Natural killer cell (primary cell): Measurements from ENCODE around the gene RPS5. TPM values are rescaled to one million over a fixed set of nuclear protein-coding genes. Genes with fewer than 3 reads are reported as not detected.
"Not testable (repeated sequence)": the region's sequence is repeated elsewhere in the genome, so short reads cannot be mapped to it uniquely, and the experiment has no call there.

Source experiments
- ATAC-seq, 3 donors: fragments of 150-1000 bp in 2 of 3; fragments of 200-7000 bp in 1 of 3; cut with Tn5 transposase; 1 replicate in 1 of 3; 2 replicates in 2 of 3; pipeline ENCODE4 v1.10.0; 2021; ENCODE audit warnings: mild to moderate bottlenecking in 2 of 3, moderate library complexity in 2 of 3
- DNase-seq, 2 donors: peaks; one replicate each; pipeline versions ENCODE4 v3.0.0 to v3.0.0-alpha.2; 2013 to 2021; ENCODE audit warnings: mixed read lengths in 1 of 2
- H3K27ac ChIP-seq: one replicate; pipeline ENCODE4 v1.5.1; 2013; ENCODE audit warnings: mild to moderate bottlenecking, low read length
- H3K27me3 ChIP-seq: one replicate; pipeline ENCODE4 v1.6.1; 2013; ENCODE audit warnings: low read length; ENCODE audit not compliant: control insufficient read depth, insufficient read depth
- H3K36me3 ChIP-seq: one replicate; pipeline ENCODE4 v1.6.1; 2013; ENCODE audit warnings: low read length; ENCODE audit not compliant: control insufficient read depth, insufficient read depth
- H3K4me1 ChIP-seq: one replicate; pipeline ENCODE4 v1.6.1; 2013; ENCODE audit warnings: low read length; ENCODE audit not compliant: control insufficient read depth, insufficient read depth
- H3K4me3 ChIP-seq: one replicate; pipeline ENCODE4 v1.5.1; 2013; ENCODE audit warnings: low read length
- H3K9me3 ChIP-seq: one replicate; pipeline ENCODE4 v1.6.1; 2013; ENCODE audit warnings: low read length; ENCODE audit not compliant: control insufficient read depth, insufficient read depth
- H3K27ac Mint-ChIP-seq, 2 donors: one replicate each; pipeline ENCODE4 v1.8.0; 2022; ENCODE audit warnings: mild to moderate bottlenecking in 2 of 2, mixed read lengths in 2 of 2, moderate library complexity in 1 of 2
- H3K27me3 Mint-ChIP-seq, 2 donors: one replicate each; pipeline ENCODE4 v1.8.0; 2022; ENCODE audit warnings: low read depth in 2 of 2, mixed read lengths in 2 of 2
- H3K36me3 Mint-ChIP-seq: one replicate; pipeline ENCODE4 v1.8.0; 2022; ENCODE audit warnings: mixed read lengths
- H3K4me1 Mint-ChIP-seq, 2 donors: one replicate each; pipeline ENCODE4 v1.8.0; 2022; ENCODE audit warnings: mixed read lengths in 2 of 2
- H3K4me3 Mint-ChIP-seq: one replicate; pipeline ENCODE4 v1.8.0; 2022; ENCODE audit warnings: mild to moderate bottlenecking, moderate library complexity, mixed read lengths
- H3K9me3 Mint-ChIP-seq, 2 donors: one replicate each; pipeline ENCODE4 v1.8.0; 2022; ENCODE audit warnings: mixed read lengths in 2 of 2
- WGBS: methylation state at CpG from one replicate; pipeline ENCODE4 v1.1.7; 2013; ENCODE audit warnings: missing lambda C conversion rate; ENCODE audit not compliant: insufficient coverage; 5-methylcytosine and 5-hydroxymethylcytosine counted together
- intact Hi-C: fragments of 100-400 bp; cut with micrococcal nuclease; formaldehyde crosslinking; loops from one replicate; pipeline ENCODE4 v1.14.2; 2022
- total RNA-seq, 4 donors: library from RNA; stranded (reverse); fragments of 120-200 nt in 1 of 4; gene quantifications; one replicate each; pipeline versions ENCODE4 v1.2.3 to v1.2.4, GENCODE V29; 2013 to 2022
- TF ChIP-seq, protein P1 (sequence below): fragments of 200-600 bp; IDR thresholded peaks from one replicate; pipeline ENCODE4 v1.8.0; 2022; ENCODE audit warnings: antibody characterized with exemption

RPS5 gene
- total RNA-seq, 3 donors from 2014 or later (not counting 1 experiment from before 2014, with no cell fraction given): 406 to 580 (median 525) TPM

DNA sequence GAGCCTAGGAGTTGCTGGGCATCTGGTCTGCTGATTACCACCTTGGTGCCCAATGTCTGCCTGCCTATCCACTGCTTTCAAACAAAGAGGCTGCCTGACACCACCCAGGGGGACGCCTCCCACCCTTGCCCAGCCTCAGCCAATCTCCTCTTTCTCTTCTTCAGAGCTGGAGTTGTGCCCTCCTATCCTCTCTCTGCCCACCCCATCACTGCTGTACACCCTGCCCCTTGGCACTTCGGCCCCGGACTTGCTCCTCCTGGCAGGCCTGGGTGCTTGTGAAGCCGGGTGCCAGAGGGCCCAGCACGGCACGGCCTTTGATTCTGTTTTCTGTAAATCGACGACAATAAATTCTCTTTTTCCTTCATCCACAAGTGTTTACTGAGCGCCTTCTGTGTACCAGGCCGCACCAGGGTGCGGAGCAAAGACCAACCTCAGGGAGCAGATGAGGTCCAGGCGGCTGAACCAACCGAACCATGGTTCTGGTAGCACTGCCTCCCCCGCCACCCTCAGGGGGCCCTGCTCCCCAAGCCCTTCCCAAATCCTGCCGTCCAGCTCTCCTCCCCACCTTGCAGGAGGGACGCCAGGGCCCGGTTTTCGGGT lies 13.3 kb downstream of the RPS5 start:
- DNase-seq: peak in 1 of 2 donors; percentile 15
- no peaks in the 10 kb centered on the region for H3K9me3 Mint-ChIP-seq
- peaks cover 14 to 15% of the 10 kb centered on the region in 2 donors for H3K4me1 Mint-ChIP-seq
- no peak for ATAC-seq
- H3K27me3 Mint-ChIP-seq: peaks cover 0 to 23% of the 10 kb centered on the region in 2 donors
- H3K27me3 ChIP-seq: peaks cover 10% of the 10 kb centered on the region
- intact Hi-C loops: loop anchor here (2.0 kb wide), 2 partner anchors 14 to 74 kb away; partner anchors contain the start of genes RPS5 and ZSCAN22
- no peaks in the 10 kb centered on the region for H3K36me3 Mint-ChIP-seq
- no peaks in the 10 kb centered on the region for H3K9me3 ChIP-seq
- peak overlapping the region; percentile 98 for H3K27ac ChIP-seq
- peak overlapping the region; percentile 92 to 93 for H3K27ac Mint-ChIP-seq
- peak overlapping the region; percentile 39 for H3K4me3 ChIP-seq
- no peaks in the 10 kb centered on the region for H3K36me3 ChIP-seq
- WGBS: 74% methylated on average over 18 of the region's 18 CpGs
- peak overlapping the region; percentile 92 for H3K4me3 Mint-ChIP-seq
- TF ChIP-seq, protein P1, sequence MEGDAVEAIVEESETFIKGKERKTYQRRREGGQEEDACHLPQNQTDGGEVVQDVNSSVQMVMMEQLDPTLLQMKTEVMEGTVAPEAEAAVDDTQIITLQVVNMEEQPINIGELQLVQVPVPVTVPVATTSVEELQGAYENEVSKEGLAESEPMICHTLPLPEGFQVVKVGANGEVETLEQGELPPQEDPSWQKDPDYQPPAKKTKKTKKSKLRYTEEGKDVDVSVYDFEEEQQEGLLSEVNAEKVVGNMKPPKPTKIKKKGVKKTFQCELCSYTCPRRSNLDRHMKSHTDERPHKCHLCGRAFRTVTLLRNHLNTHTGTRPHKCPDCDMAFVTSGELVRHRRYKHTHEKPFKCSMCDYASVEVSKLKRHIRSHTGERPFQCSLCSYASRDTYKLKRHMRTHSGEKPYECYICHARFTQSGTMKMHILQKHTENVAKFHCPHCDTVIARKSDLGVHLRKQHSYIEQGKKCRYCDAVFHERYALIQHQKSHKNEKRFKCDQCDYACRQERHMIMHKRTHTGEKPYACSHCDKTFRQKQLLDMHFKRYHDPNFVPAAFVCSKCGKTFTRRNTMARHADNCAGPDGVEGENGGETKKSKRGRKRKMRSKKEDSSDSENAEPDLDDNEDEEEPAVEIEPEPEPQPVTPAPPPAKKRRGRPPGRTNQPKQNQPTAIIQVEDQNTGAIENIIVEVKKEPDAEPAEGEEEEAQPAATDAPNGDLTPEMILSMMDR: no peak
- peaks cover 21% of the 10 kb centered on the region for H3K4me1 ChIP-seq

DNA sequence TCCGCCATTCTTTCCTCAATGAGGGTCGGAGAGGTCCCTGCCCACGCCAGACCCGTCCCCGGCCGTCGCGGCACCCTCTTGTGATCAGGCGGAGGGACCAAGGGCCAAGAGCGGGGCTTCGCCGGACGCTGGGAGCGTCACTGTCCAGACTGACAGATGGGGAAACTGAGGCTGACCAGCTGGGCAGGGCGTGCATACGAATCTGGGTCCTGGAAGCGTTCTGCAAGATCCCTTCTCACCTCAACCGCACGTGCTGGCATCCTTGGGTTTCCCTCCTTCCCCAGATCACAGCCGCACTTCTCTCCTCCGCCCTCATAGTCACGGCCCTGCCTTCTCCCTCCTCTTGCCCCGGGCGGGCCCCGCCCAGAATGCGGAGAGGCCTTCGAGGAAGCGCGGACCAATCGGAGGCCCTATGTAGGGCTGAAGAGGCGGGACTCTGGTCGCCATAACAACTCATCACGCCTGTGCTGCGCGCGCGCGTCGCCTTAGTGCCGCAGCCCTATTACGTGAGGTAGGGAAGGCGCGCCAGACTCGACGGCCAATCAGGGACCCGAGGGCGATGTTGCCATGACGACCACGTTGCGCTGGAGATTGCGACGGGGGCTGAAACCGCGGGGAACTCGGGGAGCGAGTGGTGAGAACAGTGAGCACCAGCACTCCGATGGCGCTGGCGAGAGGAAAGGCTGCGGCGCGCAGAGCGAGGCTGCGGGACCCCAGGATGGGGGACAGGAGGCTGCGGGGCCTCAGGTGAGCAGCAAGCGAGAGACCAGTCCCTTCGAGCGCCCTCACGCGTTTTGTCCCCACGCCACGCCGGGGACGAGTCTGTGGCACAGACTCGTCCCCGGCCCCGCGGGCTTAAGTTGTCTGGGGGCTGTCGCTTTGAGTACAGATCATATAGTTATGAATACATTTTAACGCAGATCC lies 14.1 kb downstream of the RPS5 start:
- H3K27ac Mint-ChIP-seq: peak overlapping the region; percentile 92 to 93
- Histone ChIP-seq H3K36me3 (no peaks in the 10 kb centered on the region), H3K9me3 (no peaks in the 10 kb centered on the region), H3K27ac (peak overlapping the region; percentile 98), H3K4me3 (peak overlapping the region; percentile 76), H3K4me1 (peaks cover 18% of the 10 kb centered on the region), H3K27me3 (peaks cover 10% of the 10 kb centered on the region)
- intact Hi-C loops: loop anchor here (1.0 to 2.0 kb wide), 5 partner anchors 14 to 74 kb away; partner anchors contain the start of genes RPS5, ZNF132, ZNF497 and ZNF837
- H3K4me3 Mint-ChIP-seq: peak overlapping the region; percentile 92
- peak; percentile 98 to 100 for DNase-seq
- peak; percentile 94 to 98 (median 96) for ATAC-seq
- TF ChIP-seq, protein P1: no peak
- H3K36me3 Mint-ChIP-seq: no peaks in the 10 kb centered on the region
- peaks cover 14 to 15% of the 10 kb centered on the region in 2 donors for H3K4me1 Mint-ChIP-seq
- 4% methylated on average over 73 of the region's 80 CpGs for WGBS
- H3K27me3 Mint-ChIP-seq: peaks cover 0 to 19% of the 10 kb centered on the region in 2 donors
- H3K9me3 Mint-ChIP-seq: no peaks in the 10 kb centered on the region

DNA sequence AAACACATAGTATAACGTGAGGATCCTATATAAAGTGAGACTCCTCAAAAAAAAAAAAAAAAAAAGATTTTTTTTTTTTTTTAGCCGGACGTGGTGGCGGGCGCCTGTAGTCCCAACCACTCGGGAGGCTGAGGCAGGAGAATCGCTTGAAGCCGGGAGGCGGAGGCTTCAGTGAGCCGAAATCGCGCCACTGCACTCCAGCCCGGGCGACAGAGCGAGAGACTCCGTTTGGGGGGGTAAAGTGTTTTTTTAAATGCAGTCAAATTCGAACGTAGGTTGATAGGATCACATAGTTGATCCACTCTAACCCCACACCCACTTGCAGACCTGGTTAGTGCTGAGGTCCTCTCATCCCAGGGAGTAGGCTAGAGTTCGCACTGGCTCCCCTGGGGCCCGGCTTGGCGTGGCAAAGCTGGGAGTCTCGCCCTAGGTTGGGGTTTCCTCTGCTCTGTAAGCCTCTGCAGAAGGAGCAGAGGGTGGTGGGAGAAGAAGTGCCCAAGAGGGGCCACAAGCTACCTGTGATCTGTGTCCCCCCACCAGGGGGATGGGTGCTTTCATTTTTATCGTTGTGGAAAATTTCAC lies 14.9 kb downstream of the RPS5 start:
- intact Hi-C loops: loop anchor here (1.0 to 2.0 kb wide), 5 partner anchors 15 to 75 kb away; partner anchors contain the start of genes RPS5, ZNF132, ZNF497 and ZNF837
- H3K4me1 Mint-ChIP-seq: peaks cover 14 to 20% of the 10 kb centered on the region in 2 donors
- no peaks in the 10 kb centered on the region for H3K36me3 Mint-ChIP-seq
- no peaks in the 10 kb centered on the region for H3K9me3 Mint-ChIP-seq
- peaks cover 0 to 19% of the 10 kb centered on the region in 2 donors for H3K27me3 Mint-ChIP-seq
- H3K4me3 ChIP-seq: peak overlapping the region; percentile 76
- WGBS: 33% methylated on average over 18 of the region's 23 CpGs
- H3K36me3 ChIP-seq: no peaks in the 10 kb centered on the region
- H3K27me3 ChIP-seq: peaks cover 10% of the 10 kb centered on the region
- H3K4me3 Mint-ChIP-seq: peak overlapping the region; percentile 92
- H3K27ac ChIP-seq: peak overlapping the region; percentile 98
- ATAC-seq (no peak), DNase-seq (no peak)
- peak overlapping the region; percentile 92 to 93 for H3K27ac Mint-ChIP-seq
- H3K9me3 ChIP-seq: no peaks in the 10 kb centered on the region
- H3K4me1 ChIP-seq: peaks cover 17% of the 10 kb centered on the region
- TF ChIP-seq, protein P1: no peak

DNA sequence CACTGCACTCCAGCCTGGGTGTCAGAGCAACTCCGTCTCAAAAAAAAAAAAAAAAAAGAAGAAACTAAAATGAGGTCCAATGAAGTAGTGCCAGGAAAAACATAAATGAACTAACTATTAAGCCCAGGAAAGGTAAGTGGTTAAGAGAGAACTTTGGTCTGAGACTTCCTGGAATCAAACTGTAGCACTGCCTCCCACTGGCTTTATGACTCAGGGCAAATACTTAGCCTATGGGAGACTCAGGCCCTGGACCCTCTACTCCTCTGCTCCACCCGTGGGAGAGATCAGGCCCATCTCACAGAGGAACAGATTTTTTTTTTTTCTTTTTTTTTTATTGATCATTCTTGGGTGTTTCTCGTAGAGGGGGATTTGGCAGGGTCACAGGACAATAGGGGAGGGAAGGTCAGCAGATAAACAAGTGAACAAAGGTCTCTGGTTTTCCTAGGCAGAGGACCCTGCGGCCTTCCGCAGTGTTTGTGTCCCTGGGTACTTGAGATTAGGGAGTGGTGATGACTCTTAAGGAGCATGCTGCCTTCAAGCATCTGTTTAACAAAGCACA lies 16.9 kb downstream of the RPS5 start:
- H3K36me3 ChIP-seq, H3K9me3 ChIP-seq, H3K27ac Mint-ChIP-seq, H3K36me3 Mint-ChIP-seq, H3K27me3 Mint-ChIP-seq, H3K27ac ChIP-seq, H3K27me3 ChIP-seq, DNase-seq, H3K4me3 ChIP-seq, ATAC-seq, intact Hi-C loops, H3K9me3 Mint-ChIP-seq, H3K4me3 Mint-ChIP-seq: not testable (repeated sequence)
- peaks cover 34 to 40% of the 10 kb centered on the region in 2 donors for H3K4me1 Mint-ChIP-seq
- peaks cover 30% of the 10 kb centered on the region for H3K4me1 ChIP-seq
- 80% methylated on average over 1 of the region's 5 CpGs for WGBS
